Fibroblast of villous mesenchyme (primary cell): ENCODE data around the gene ENTREP1. TPM values are rescaled to one million over a fixed set of nuclear protein-coding genes. Genes with fewer than 3 reads are reported as not detected.

Experiments
- DNase-seq: peaks from one replicate; pipeline ENCODE4 v3.0.0-alpha.2; 2010; ENCODE audit warnings: low read depth
- H3K4me3 ChIP-seq: 2 replicates; pipeline ENCODE4 v1.5.1; 2011; ENCODE audit warnings: low read depth, mild to moderate bottlenecking, low read length
- total RNA-seq: library from RNA; depleted of rRNA; stranded (reverse); fragments of >200 nt; gene quantifications from 2 replicates; pipeline ENCODE4 v1.2.3, GENCODE V29; 2012
- TF ChIP-seq, protein P1 (sequence below): IDR thresholded peaks from 2 replicates; pipeline ENCODE4 v1.5.1; 2012; ENCODE audit warnings: low read depth, mild to moderate bottlenecking, low read length; ENCODE audit not compliant: insufficient read depth

Gene ENTREP1
- total RNA-seq, 1 donor = not detected

DNA sequence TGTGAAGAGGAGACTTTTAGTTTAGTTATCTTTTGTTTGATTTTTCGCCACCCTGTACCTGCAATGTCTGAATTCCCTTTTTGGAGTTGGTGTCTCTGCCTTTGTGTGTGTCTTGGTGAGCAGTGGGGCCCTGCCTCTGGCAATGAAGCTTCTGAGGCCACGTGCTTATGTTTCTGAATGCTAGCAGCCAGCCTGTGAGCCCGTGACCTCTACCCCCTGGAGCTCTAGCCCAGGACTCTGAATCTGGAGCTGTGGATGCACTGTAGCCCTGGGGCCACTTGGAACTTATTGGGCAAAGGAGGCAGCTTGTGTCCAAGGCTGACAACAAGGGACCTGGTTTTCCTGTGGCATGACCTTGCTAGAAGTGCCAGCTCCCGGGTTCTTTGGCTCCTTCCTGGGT, 19.4 kb downstream of the ENTREP1 start:
- no peak for DNase-seq
- no peak overlapping the region for H3K4me3 ChIP-seq
- TF ChIP-seq, protein P1, sequence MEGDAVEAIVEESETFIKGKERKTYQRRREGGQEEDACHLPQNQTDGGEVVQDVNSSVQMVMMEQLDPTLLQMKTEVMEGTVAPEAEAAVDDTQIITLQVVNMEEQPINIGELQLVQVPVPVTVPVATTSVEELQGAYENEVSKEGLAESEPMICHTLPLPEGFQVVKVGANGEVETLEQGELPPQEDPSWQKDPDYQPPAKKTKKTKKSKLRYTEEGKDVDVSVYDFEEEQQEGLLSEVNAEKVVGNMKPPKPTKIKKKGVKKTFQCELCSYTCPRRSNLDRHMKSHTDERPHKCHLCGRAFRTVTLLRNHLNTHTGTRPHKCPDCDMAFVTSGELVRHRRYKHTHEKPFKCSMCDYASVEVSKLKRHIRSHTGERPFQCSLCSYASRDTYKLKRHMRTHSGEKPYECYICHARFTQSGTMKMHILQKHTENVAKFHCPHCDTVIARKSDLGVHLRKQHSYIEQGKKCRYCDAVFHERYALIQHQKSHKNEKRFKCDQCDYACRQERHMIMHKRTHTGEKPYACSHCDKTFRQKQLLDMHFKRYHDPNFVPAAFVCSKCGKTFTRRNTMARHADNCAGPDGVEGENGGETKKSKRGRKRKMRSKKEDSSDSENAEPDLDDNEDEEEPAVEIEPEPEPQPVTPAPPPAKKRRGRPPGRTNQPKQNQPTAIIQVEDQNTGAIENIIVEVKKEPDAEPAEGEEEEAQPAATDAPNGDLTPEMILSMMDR = no peak

DNA sequence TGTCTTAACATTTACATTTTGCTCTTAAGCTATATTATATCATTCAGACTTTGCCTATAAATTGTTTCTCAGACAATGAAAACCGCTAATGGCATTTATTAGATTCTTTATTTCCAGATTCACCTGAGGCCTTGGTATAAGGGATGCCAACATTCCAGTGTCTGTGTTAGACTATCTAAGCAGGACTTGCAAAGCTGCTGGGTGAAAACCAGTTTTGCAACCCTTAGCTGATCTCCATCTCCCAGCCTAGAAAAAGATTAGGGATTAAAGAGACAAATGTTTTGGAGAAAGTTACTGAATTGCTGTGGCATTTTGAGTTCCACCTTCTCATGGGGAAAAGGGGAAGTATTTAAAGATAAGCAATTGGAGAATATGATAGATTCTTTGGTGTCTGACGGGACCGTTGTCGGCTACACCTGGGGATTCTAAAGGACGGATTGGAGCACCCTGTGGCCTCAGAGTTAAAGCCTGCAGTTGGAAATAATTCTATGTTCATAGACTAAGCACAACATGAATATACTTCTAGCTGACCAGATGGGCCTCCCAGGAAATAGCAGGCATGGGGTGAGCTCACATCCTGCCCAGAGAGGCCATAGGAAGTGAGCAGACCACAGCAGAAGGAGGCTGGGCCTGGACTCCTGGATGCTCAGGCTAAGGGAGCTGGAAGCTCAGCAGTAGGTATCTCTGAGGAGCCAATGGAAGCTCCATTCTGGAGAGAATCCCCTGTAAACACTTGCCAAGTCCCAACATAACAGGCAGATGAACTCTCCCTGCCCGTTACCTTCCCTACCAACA, 21.8 kb downstream of the ENTREP1 start:
- H3K4me3 ChIP-seq = no peak overlapping the region
- TF ChIP-seq, protein P1 = no peak
- DNase-seq = no peak

DNA sequence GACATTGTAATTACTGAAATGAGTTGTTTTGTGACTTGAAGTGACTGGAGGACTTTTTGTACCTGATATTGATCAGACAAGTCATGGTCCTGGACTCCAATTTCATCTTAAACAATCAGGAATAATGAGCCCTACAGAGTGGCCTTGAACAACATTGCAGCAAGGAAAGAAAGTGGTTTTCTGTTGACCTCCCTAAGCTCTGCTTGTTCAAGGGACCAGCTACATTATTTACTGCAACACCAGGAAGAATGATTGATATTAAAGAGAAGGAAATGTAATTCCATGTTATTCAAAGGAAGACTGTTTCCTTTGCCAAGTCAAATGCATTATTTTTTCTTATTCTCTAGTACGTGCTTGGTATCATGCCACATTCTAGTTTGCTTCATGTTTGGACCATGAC, 22.6 kb downstream of the ENTREP1 start:
- no peak overlapping the region for H3K4me3 ChIP-seq
- TF ChIP-seq, protein P1 = no peak
- no peak for DNase-seq

DNA sequence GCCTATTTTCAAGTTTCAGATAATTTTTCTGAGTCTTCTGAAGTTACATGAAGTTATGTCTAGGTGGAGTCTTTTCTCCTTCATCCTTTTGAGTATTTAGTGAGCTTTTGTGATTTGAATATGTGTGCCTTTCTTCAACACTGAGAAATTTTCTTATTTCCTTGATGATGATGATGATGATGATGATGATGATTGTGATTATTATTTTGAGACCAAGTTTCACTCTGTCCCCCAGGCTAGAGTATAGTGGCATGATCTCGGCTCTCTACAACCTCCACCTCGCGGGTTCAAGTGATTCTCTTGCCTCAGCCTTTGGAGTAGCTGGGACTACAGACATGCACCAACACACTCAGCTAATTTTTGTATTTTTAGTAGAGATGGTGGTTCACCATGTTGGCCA, 26.2 kb downstream of the ENTREP1 start:
- no peak for DNase-seq
- H3K4me3 ChIP-seq = no peak overlapping the region
- TF ChIP-seq, protein P1 = no peak

DNA sequence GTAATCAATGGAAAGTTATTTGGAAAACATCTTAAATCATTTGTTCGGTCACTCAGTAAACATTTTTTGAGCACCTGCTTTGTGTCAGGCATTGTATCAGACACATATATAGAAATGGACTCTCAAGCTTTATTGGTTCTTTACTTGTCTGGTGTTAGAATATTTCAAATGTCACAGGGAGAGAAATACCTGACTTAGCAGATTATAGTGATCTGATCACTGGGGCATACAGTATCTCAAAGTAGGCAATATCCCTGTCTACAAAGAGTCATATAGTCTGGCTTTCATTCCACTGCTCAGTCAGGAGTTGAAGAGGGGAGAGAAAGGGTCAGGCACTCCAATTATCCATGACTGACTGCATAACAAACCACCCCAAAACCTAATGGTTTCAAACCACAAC, 30.2 kb downstream of the ENTREP1 start:
- no peak overlapping the region for H3K4me3 ChIP-seq
- TF ChIP-seq, protein P1 = no peak
- DNase-seq = no peak

DNA sequence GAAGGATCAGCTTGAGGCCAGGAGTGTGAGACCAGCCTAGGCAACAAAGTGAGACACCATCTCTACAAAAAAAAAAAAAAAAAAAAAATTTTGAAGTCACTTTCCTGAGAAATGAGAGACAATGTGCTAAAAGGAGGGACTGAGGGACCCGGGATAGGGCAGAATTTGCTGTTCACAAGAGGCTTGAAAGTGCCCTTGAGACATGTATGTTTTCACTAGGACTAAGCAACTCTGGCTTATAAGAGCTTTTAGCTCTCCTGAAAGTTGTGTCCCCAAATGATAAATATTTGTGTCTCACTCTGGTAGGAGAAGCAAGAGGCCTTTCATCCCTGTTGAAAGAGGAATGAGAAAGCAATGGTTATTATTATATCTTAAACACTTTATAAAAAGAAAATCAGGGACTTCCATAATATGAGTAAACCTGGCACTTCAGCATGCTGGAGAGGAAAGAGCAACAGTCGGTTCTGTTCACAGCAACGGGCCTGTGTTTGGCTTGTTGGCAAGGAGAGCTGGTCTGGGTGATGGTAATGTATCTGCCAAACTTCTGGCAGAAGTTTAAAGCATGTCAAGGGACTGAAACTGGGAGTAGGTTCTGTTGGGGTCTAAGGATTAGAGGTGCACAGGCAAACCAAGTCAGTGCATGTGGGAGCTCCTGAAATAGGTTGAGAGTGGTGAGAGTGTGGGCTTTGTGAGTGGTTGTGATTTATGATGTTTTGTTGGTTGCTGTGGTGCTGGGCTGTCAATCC, 32.2 kb downstream of the ENTREP1 start:
- TF ChIP-seq, protein P1 = no peak
- DNase-seq = no peak

More for the DNA sequence above, 32.2 kb downstream of the ENTREP1 start:
- H3K4me3 ChIP-seq = no peak overlapping the region
